ENCODE measurements around the gene ZNF804B. TPM values are rescaled to one million over a fixed set of nuclear protein-coding genes. Genes with fewer than 3 reads are reported as not detected.
"Not testable (repeated sequence)": the region's sequence is repeated elsewhere in the genome, so short reads cannot be mapped to it uniquely, and the experiment has no call there.

Gene ZNF804B
- total RNA-seq, 2 experiments from 2014 or later, result not detected

- ATAC-seq (ENCODE audit: low read depth) (no peak), DNase-seq (no peak)
- H3K4me1 Mint-ChIP-seq, result no peaks in the 10 kb centered on the region
- no peaks in the 10 kb centered on the region for H3K36me3 Mint-ChIP-seq
- no peak overlapping the region for H3K27ac Mint-ChIP-seq
- H3K27me3 Mint-ChIP-seq, result no peaks in the 10 kb centered on the region
- POLR2A ChIA-PET, result no interaction called here
- H3K9me3 Mint-ChIP-seq, result no peaks in the 10 kb centered on the region
- no peak overlapping the region for H3K4me3 Mint-ChIP-seq
Observed at GRCh38 chr7:89223900-89224395, 464.4 kb downstream of the ZNF804B start.

GRCh38 chr7:89228688-89229171 lies 469.2 kb downstream of the ZNF804B start:
- H3K4me1 Mint-ChIP-seq; H3K27ac Mint-ChIP-seq; H3K27me3 Mint-ChIP-seq; H3K4me3 Mint-ChIP-seq; ATAC-seq (ENCODE audit: low read depth); H3K36me3 Mint-ChIP-seq; POLR2A ChIA-PET; DNase-seq; H3K9me3 Mint-ChIP-seq: not testable (repeated sequence)

GRCh38 chr7:89238156-89238555 lies 478.7 kb downstream of the ZNF804B start:
- no peak overlapping the region for H3K4me3 Mint-ChIP-seq
- no peak for ATAC-seq (ENCODE audit: low read depth)
- H3K9me3 Mint-ChIP-seq, result no peaks in the 10 kb centered on the region
- POLR2A ChIA-PET, result no interaction called here
- no peaks in the 10 kb centered on the region for H3K36me3 Mint-ChIP-seq
- H3K27ac Mint-ChIP-seq, result no peak overlapping the region
- no peak for DNase-seq
- H3K4me1 Mint-ChIP-seq, result no peaks in the 10 kb centered on the region
- H3K27me3 Mint-ChIP-seq, result peaks cover 2% of the 10 kb centered on the region

DNA sequence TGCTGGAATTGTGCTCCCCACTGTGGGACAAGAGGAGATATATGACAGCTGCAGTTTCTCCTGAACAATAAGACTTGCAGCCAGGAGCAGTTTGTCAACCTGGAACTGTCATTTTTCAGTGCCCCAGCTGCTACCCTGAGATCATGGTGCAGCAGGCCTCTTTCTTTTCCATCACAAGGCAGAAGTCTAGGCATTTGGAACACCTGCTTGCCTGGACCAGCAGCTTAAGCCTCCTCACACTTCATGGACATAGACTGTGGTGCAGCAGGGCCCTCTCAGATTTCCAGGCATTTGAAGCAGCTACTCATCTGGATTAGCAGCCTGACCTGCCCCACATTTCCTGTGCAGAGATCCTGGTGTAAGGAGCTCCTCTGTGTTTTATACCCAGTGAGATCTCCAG lies 486.7 kb downstream of the ZNF804B start:
- H3K4me1 Mint-ChIP-seq, result no peaks in the 10 kb centered on the region
- no peak for DNase-seq
- POLR2A ChIA-PET, result no interaction called here
- no peak for ATAC-seq (ENCODE audit: low read depth)
- H3K4me3 Mint-ChIP-seq, result no peak overlapping the region
- H3K9me3 Mint-ChIP-seq, result peaks cover 1% of the 10 kb centered on the region
- H3K27me3 Mint-ChIP-seq, result no peaks in the 10 kb centered on the region
- no peak overlapping the region for H3K27ac Mint-ChIP-seq
- H3K36me3 Mint-ChIP-seq, result no peaks in the 10 kb centered on the region

- no peaks in the 10 kb centered on the region for H3K4me1 Mint-ChIP-seq
- H3K27me3 Mint-ChIP-seq, result no peaks in the 10 kb centered on the region
- DNase-seq, result no peak
- H3K9me3 Mint-ChIP-seq, result peaks cover 1% of the 10 kb centered on the region
- no peaks in the 10 kb centered on the region for H3K36me3 Mint-ChIP-seq
- H3K27ac Mint-ChIP-seq, result no peak overlapping the region
- POLR2A ChIA-PET, result no interaction called here
- no peak for ATAC-seq (ENCODE audit: low read depth)
- H3K4me3 Mint-ChIP-seq, result no peak overlapping the region
Observed at GRCh38 chr7:89247207-89247606, 487.7 kb downstream of the ZNF804B start.

DNA sequence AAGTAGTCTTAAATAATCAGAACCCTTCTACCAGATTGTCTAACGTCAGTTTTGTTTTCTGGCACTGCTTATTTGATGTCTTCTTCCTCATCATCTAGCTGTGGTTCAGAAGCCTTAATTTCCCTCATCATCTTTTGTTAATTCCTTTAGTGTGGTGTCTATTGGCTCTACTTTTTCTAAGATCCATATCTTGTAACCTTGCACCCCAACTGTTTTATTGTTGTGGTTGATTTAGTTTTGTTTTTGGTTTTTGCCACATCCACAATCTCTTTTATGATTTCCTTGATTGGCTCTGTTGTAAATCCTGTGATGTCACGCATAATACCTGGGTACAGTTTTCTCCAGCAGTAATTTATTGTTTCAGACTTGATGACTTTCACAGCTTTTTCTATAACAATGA lies 499.6 kb downstream of the ZNF804B start:
- peaks cover 7% of the 10 kb centered on the region for H3K4me1 Mint-ChIP-seq
- ATAC-seq (ENCODE audit: low read depth), result peak; percentile 61
- no peak overlapping the region for H3K27ac Mint-ChIP-seq

DNA sequence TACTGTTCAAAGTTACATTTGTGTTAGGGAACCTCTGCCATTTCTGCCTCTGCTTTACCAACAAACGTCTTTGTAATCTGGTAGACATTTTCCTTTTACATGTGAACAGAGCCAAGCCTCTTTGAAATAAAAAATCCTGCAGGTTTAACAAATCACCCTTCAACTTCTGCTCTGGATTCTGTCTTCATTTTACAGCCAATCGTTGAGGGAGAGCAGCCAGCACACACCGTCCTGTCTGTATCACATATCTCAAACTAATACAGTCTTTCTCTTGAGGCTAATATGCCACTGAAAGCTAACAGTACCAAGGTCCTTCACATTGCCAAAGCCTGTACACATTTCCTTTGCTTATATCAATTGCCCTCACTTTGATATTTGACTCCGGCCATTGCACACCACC lies 504.6 kb downstream of the ZNF804B start:
- POLR2A ChIA-PET, result no interaction called here
- DNase-seq (no peak), ATAC-seq (ENCODE audit: low read depth) (no peak)
- Mint-ChIP-seq H3K27ac (no peak overlapping the region), H3K4me3 (no peak overlapping the region), H3K9me3 (no peaks in the 10 kb centered on the region), H3K4me1 (peaks cover 4% of the 10 kb centered on the region), H3K36me3 (no peaks in the 10 kb centered on the region), H3K27me3 (peaks cover 28% of the 10 kb centered on the region)

More for the DNA sequence above, 499.6 kb downstream of the ZNF804B start:
- Mint-ChIP-seq H3K27me3 (peaks cover 19% of the 10 kb centered on the region), H3K9me3 (no peaks in the 10 kb centered on the region), H3K36me3 (no peaks in the 10 kb centered on the region), H3K4me3 (no peak overlapping the region)
- POLR2A ChIA-PET, result no interaction called here
- no peak for DNase-seq

DNA sequence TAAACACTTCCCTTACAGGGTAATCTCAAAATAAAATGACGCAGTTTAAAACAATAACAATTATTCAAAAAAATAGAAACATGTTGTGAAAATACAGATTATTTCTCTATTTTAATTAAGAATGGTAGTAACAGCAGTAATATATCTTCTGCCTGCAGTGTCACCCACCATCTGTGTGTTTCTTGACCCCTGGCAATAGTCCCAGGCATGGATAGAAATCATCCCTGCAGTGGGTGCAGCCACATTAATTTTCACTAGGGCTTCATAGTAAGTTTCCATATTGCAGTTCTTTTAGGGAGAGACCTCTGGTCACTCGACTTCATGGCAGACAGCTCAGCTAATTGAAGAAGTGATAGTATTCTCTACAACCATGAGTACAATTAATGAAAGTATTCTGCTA lies 506.1 kb downstream of the ZNF804B start:
- ATAC-seq (ENCODE audit: low read depth), result no peak
- Mint-ChIP-seq H3K4me1 (no peaks in the 10 kb centered on the region), H3K27ac (no peak overlapping the region), H3K9me3 (no peaks in the 10 kb centered on the region), H3K4me3 (no peak overlapping the region), H3K27me3 (peaks cover 20% of the 10 kb centered on the region), H3K36me3 (no peaks in the 10 kb centered on the region)
- no peak for DNase-seq
- POLR2A ChIA-PET, result no interaction called here

DNA sequence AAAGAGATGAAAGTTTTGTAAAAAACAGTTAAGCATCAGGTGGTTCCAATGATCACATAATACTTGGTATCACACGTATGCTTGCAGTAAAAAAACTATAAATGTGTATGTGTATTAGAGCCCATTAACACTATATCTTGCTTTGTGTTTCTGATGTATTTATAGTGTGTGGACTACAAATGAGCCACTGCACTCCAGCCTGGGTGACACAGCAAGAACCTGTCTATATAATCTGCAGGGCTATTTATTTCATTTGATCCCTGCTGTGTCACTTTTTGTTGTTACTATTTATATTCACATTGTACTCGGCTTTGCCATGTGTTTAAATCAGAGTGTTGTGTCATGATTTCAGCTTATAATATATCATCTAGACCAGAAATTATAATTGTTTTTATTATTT lies 523.8 kb downstream of the ZNF804B start:
- ATAC-seq (ENCODE audit: low read depth), result no peak
- no peak overlapping the region for H3K4me3 Mint-ChIP-seq
- H3K27me3 Mint-ChIP-seq, result no peaks in the 10 kb centered on the region

GRCh38 chr7:89308535-89308934 lies 549.0 kb downstream of the ZNF804B start:
- Mint-ChIP-seq H3K36me3 (no peaks in the 10 kb centered on the region), H3K4me3 (no peak overlapping the region), H3K4me1 (no peaks in the 10 kb centered on the region), H3K27me3 (no peaks in the 10 kb centered on the region), H3K27ac (no peak overlapping the region), H3K9me3 (no peaks in the 10 kb centered on the region)
- POLR2A ChIA-PET, result no interaction called here
- ATAC-seq (ENCODE audit: low read depth), result no peak
- no peak for DNase-seq

More for the DNA sequence above, 523.8 kb downstream of the ZNF804B start:
- Mint-ChIP-seq H3K27ac (no peak overlapping the region), H3K36me3 (no peaks in the 10 kb centered on the region), H3K9me3 (peaks cover 1% of the 10 kb centered on the region), H3K4me1 (no peaks in the 10 kb centered on the region)
- POLR2A ChIA-PET, result no interaction called here
- DNase-seq, result no peak

DNA sequence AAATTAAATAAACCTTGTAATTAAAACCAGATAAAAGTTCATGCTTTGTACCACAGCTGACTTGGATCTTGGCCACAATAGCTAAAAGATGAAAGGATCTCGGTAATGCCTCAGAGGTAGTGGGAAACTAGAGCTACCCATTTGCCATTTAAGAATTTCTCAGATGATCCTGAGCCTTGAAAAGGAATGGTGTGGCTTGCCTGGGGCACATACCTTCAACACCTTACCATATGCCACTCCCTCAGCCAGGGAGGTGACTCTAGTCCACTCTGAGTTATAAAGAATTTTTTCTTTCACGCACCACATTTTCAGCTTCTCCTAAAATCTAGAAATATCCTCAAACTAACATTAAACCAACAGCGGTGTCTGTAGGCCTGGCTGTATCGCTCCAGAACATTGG lies 552.4 kb downstream of the ZNF804B start:
- DNase-seq (no peak), ATAC-seq (ENCODE audit: low read depth) (no peak)
- POLR2A ChIA-PET, result no interaction called here
- no peaks in the 10 kb centered on the region for H3K36me3 Mint-ChIP-seq
- no peaks in the 10 kb centered on the region for H3K27me3 Mint-ChIP-seq
- H3K27ac Mint-ChIP-seq, result no peak overlapping the region
- H3K9me3 Mint-ChIP-seq, result peaks cover 5% of the 10 kb centered on the region
- H3K4me3 Mint-ChIP-seq, result no peak overlapping the region
- no peaks in the 10 kb centered on the region for H3K4me1 Mint-ChIP-seq

GRCh38 chr7:89312551-89312950 lies 553.1 kb downstream of the ZNF804B start:
- no peak overlapping the region for H3K27ac Mint-ChIP-seq
- POLR2A ChIA-PET, result no interaction called here
- DNase-seq, result no peak
- H3K9me3 Mint-ChIP-seq, result peaks cover 8% of the 10 kb centered on the region
- H3K4me3 Mint-ChIP-seq, result no peak overlapping the region
- no peak for ATAC-seq (ENCODE audit: low read depth)
- H3K27me3 Mint-ChIP-seq, result no peaks in the 10 kb centered on the region
- H3K36me3 Mint-ChIP-seq, result no peaks in the 10 kb centered on the region
- no peaks in the 10 kb centered on the region for H3K4me1 Mint-ChIP-seq

DNA sequence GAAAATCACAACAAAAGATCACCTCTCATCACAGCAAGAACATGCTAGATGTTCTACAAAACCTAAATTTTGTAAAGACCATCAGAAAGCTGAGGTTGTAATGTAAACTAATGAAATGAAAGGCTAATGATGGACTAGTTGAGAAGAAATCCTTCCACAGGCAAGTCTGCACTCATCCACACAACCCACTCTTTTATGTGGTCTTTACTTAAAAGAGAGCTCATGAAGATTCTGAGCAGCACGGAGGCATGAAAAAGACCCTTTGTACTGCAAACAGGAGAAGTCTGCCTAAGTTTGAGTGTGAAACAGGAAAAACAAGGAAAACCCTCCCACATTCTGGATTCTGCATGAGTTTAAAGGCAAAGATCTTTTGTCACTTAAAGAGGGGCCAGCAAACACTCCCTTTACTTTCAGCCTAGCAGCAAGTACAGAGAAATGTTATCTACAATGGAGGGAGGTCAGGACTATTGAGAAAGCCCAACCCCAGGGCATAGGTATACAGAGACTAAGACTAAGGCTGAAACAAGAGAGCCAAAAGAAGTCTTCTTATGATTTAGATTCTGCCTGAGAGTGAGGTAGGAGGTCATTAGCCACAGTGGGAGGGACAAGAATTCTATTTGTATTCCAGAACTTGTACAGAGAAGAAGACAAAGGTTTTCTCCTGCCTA lies 557.2 kb downstream of the ZNF804B start:
- no peaks in the 10 kb centered on the region for H3K27me3 Mint-ChIP-seq
- H3K27ac Mint-ChIP-seq, result no peak overlapping the region
- POLR2A ChIA-PET, result no interaction called here

GRCh38 chr7:89332026-89332425 lies 572.5 kb downstream of the ZNF804B start:
- ATAC-seq (ENCODE audit: low read depth), result no peak

More for the DNA sequence above, 557.2 kb downstream of the ZNF804B start:
- peaks cover 8% of the 10 kb centered on the region for H3K9me3 Mint-ChIP-seq
- ATAC-seq (ENCODE audit: low read depth), result no peak
- no peak for DNase-seq
- H3K4me1 Mint-ChIP-seq, result no peaks in the 10 kb centered on the region
- H3K36me3 Mint-ChIP-seq, result no peaks in the 10 kb centered on the region
- H3K4me3 Mint-ChIP-seq, result no peak overlapping the region

More at GRCh38 chr7:89332026-89332425, 572.5 kb downstream of the ZNF804B start:
- Mint-ChIP-seq H3K27me3 (peaks cover 5% of the 10 kb centered on the region), H3K36me3 (no peaks in the 10 kb centered on the region), H3K27ac (no peak overlapping the region), H3K9me3 (no peaks in the 10 kb centered on the region), H3K4me3 (no peak overlapping the region), H3K4me1 (peaks cover 3% of the 10 kb centered on the region)
- POLR2A ChIA-PET, result no interaction called here
- no peak for DNase-seq
